HG02623 (cell line): ENCODE measurements around the gene UBE2J2.
"Not testable (repeated sequence)": the region's sequence is repeated elsewhere in the genome, so short reads cannot be mapped to it uniquely, and the experiment has no call there.

Experiments used
- ATAC-seq: cut with Tn5 transposase; IDR thresholded peaks from one replicate; pipeline ENCODE4 v1.9.1; 2021; ENCODE audit warnings: moderate library complexity; ENCODE audit not compliant: unreplicated experiment

UBE2J2 gene

DNA sequence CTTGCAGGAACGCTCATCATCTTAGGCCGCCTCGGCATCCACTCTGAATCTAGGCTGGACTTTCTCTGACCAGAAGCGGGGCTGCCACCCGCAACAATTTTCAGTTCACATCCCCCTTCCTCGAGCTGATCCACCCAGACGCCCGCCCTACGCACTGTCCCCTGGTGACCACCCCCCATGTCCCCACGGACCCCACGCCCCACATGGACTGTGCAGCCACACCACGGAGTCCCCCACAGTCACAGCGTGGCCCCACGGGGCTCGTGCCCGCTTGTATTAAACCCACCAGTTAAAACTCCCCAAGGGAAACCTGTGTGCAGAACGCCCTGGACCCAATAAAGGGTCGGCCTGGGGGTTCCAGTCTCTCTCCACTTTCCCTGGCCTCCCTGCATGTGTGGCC lies 14.1 kb downstream of the UBE2J2 start:
- ATAC-seq, result no peak

DNA sequence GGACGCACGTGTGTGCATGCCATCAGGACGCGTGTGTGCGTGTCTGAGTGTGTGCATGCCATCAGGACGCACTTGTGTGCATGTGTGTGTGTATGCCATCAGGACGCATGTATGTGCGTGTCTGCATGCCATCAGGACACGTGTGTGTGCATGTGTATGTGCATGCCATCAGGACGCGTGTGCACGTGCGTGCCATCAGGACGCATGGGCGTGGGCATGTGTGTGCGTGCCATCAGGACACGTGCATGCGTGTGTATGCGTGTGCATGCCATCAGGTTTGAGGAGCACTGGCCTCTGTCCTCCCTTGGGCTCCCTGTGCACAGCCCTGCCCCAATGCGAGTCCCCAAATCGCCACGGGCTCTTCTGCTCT lies 14.6 kb downstream of the UBE2J2 start:
- ATAC-seq, result no peak

DNA sequence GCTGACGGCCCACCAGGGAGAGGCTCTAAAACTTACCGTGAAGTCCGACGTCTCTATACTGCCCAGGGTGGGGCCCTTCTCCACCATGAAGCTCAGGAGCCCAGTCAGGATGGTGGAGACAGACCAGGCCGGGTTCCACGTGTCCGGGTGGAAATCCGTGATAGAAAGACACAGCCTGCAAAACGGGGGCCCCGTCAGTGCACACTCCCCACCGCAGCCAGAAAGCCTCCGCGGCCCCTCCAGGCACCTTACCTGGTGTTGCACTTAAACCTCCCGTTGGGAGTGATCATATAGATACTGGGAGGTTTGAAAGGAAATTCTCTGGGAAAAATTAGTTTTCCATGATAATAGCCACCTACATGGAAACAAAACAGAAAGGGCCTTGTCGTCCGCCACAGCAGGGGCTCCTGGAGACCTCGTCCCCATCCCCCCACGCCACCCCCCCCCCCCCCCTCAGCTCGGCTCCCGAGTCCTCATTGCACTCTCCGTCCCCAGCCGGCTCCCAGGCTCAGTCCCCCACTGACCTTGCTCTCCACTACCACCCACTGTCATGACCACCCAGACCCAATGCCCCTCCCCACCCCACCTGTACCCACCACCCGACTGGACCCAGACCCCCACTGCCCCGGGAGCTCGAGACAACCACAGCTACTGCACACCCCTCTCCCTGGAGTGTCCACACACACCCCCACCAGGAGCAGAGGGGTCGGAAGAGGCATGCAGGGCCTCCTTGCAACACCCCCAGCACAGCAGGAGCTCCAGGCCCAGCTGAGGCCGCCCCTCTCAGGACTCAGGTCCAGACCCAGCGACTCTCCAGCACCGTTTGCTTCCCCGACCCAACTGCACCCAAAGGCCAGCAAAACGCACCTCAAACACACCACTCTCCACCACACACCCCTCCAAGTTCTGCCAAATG lies 16.4 kb downstream of the UBE2J2 start:
- no peak for ATAC-seq

DNA sequence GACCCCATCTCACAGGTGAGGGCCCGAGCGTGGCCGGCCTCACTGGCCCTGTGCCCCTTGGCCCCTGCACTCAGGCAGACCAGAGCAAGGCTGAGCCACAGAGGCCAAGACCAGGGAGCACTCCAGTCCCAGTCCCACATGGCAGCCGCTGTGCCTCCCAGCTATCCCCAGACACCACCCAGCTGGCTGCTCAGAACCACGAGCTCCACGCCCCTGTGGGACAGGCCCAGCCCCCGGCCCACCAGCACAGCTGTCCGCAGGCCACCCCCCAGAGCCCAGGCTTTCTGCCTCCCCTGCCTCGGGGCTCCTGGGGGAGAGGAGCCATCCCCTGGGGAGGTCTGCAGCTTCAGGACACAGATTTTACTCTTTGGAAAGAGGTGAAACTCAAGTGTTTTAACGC lies 18.0 kb downstream of the UBE2J2 start:
- ATAC-seq, result no peak

DNA sequence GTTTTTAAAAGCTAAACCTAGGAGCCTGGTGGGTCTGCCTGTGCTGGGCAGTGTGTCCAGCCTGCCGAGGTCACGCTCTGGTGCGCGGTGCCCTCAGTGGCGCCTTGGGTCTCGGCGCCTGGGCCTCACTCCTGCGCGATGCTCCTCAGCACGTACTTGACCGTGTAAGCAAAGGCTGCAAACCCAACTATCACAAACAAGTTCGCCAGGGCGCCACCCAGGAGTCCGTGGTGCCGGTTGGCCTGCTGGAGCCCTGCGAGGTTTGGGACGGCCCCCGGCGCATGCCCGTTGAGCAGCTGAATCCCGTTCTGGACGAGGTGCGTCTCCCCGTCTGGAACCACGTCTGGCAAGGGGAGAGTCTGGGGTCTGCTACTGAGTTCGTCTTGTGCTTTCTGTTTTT lies 18.6 kb downstream of the UBE2J2 start:
- ATAC-seq, result no peak

- ATAC-seq, result no peak
Measured at GRCh38 chr1:1254667-1254998, 19.0 kb downstream of the UBE2J2 start.

GRCh38 chr1:1253972-1254666 lies 19.5 kb downstream of the UBE2J2 start:
- no peak for ATAC-seq

DNA sequence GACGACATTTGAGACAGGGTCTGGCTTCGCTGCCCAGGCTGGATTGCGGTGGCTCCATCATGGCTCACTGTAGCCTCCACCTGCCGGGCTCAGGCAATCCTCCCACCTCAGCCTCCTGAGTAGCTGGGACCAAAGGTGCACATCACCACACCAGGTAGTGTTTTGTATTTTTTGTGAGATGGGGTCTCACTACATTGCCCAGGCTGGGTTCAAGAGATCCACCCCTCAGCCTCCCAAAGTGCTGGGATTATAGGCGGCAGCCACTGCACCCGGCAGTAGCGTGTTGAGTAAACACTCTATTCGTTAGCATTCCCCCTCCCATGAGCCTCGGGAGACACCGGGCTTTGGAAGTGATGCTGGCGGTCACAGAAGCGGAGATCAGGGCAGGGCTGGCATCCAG lies 20.3 kb downstream of the UBE2J2 start:
- ATAC-seq, result no peak

DNA sequence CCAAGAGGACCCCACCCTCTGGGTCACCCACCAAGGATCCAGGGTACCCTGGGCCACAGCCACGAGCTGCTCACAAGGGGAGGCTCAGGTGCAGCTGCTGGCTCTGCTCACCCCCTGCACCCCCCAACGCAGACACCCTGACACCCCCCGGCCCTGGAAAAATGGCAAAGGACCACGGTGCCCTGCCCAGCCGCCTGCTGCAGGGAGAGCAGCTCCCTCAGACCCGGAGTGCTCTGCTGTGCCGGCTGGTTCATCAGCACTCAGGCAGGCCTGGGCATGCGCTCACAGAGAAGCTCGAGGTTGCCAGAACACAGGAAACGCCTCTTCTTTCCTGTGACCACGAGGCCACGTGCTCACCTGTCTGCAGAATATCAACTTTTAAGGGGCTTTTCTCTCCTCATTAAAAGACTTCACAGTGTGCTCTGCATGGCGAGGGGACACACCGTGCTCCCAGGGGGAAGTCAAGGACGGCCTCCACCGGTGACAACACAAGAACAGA lies 22.8 kb downstream of the UBE2J2 start:
- no peak for ATAC-seq

DNA sequence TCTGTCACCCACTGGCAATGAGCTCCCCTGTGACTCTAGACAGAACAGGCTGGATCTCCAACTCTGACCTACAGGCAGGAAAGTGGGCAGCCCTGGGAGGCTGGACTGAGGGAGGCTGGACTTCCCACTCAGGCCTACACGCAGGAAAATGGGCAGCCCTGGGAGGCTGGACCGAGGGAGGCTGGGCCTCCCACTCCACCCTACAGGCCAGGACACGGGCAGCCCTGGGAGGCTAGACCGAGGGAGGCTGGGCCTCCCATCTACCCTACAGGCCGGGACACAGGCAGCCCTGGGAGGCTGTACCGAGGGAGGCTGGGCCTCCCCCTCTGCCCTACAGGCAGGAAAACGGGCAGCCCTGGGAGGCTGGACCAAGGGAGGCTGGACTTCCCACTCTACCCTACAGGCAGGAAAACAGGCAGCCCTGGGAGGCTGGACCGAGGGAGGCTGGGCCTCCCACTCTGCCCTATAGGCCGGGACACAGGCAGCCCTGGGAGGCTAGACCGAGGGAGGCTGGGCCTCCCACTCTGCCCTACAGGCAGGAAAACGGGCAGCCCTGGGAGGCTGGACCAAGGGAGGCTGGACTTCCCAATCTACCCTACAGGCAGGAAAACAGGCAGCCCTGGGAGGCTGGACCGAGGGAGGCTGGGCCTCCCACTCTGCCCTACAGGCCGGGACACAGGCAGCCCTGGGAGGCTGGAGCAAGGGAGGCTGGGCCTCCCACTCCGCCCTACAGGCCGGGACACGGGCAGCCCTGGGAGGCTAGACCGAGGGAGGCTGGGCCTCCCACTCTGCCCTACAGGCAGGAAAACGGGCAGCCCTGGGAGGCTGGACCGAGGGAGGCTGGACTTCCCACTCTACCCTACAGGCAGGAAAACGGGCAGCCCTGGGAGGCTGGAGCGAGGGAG lies 25.4 kb downstream of the UBE2J2 start:
- ATAC-seq, result not testable (repeated sequence)

DNA sequence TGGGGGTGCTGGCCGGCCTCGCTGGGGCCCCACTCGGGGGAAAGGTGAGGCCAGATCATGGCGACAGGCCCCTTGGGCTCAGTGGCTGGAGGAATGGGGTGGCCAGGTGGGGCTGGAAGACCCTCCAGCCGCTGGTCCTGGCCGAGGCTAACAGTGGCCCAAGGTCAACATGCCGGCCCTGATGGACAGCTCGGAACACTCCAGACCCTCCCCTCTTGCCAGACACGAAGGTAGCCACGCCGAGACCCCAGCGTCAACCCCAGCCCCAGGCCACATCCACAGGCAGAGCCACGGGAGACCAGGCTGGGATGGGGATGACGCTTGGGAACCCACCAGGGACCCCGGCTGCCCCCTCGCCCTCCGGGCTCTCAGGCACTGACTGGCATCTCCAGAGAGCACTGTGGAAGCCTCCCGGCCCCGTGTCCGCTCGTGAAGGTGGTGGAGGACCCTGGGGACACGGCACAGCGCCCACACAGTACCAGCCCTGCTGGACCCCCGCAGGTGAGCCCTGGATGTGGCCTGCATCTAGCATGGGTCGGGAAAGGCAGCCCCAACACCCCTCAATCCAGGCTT lies 26.2 kb downstream of the UBE2J2 start:
- ATAC-seq, result no peak

DNA sequence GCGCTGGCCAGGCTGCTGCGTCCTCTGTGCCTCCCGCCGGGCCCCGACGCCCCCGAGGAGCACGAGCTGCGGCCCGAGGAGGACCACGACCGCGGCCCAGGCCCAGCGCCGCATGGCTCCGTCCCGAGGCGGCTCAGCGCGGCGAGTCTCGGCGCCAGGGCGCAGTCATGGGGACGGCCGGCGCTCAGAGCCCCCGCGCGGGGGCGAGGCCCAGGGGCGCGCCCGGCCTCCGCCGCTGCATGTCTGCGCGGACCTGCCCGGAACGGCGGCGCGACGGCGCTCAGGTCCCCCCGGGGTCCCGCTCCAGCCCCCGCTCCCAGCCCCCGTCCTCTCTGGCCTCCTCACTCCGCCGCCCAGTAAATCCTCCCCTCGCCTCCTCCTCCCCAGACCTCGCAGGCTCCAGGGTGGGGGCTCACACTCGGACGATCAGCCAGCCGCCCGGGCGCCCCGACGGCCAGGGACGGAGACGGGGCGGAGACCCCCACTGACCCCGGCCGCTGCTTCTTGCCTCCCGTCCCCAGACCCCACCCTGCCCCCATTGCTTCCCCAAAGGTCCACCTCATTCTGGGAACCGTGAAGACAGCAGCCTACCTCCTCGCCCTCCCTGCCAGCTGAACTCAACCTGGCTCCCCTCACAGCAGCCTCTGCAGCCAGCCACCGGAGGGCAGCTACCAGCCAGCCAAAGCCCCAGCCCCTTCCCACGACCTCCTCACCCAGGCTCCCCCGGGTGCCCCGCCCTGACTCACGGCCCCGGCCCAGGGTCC lies 26.9 kb downstream of the UBE2J2 start, which contains the start of gene C1QTNF12:
Gene C1QTNF12 (minus strand): TSS at position 146 of the 764 bp plus-strand sequence. CDS start 32 bp downstream, at position 114.
- ATAC-seq, result no peak

GRCh38 chr1:1245817-1246576 lies 27.7 kb downstream of the UBE2J2 start:
- no peak for ATAC-seq

DNA sequence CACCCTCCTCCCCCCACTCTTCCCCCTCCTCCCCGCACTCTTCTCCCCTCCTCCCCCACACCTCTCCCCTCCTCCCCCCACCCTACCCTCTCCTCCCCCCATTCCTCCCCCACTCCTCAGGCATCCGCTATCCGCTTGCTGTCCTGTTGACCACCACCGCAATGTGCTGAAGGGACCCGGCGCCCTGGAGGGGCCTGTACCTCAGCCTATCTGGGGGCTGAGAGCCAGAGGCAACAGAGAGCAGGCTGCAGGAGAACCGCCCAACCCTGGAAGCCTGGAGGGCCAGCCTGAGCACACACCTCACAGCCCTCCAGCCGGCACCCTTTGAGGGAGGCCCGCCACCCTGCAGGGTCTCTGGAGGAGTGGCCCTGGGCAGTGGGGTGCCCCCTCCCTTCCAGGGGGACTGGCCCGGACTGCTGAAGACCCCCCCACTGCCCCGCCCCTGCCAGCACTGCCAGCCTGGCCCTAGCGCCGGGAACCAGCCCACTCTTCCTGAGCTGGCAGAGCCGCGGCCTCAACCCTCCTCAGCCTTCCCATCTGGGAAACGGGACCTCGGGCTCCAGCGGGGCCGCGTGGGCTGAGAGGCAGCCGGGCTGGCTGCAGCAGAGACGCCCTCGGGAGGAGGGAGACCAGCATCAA lies 28.4 kb downstream of the UBE2J2 start:
- ATAC-seq, result no peak

DNA sequence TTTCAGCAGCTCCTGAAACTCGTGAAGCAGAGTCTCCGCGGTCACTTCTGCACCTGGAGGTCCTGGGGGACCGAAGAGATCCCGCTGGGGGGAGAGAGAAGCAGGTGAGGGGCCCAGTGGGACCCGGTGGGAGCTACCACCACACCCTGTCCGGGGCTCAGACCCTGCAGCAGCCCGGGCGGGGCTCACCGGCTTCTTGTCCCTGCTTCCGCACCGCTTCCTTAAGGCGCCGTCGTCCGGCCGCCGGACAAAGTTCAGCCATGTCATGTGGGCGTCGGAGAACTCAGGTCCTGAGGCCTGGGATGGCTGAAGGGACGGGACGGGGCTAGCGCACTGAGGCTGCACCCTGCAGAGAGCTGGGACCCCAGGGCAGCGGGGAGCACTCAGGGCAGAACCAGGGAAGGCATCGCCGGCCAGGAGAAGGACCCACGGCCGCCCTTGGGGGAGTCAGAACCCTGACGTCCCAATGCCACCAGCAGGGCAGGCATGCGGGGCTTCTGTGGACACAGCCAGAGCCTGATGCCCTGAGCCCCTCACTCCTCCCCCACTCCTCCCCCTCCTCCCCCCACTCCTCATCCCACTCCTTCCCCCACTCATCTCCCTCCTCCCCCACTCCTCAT lies 29.4 kb downstream of the UBE2J2 start:
- ATAC-seq, result no peak

DNA sequence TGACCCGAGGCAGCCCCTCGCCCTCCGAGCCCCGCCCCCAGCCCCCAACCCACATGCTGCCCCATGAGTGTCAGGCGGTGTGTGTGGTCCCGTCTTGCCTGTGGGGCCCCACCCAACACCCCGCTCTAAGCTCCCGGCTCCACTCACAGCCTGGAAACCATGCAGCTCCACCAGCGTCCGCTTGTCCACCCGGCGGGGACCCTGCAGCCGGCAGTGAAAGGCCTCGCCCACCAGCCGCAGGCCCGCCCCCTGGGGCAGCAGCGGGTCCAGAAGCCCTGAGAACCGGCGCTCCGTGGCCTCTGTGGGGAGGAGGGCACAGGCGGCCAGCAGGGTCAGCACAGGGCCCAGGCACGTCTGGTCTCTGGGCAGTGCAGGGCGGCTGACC lies 29.9 kb downstream of the UBE2J2 start:
- no peak for ATAC-seq

DNA sequence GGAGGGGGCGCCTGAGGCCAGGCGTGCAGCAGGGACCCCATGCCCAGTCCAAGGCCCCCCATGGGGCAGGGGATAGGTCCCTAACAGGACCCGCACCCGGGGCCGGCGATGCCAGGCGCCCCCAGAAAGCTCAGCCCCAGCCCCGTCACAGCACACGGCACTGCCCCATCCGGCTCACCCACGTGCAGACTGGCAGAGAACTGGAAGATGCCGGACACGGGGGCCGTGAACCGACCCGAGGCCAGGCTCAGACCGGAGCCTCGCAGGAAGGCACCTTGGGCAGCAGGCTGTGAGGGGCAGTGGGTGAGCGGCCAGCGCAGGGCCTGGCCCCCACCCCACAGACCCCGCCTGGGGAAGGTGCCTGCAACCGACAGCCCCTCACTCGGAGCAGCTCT lies 30.4 kb downstream of the UBE2J2 start:
- ATAC-seq, result no peak

- no peak for ATAC-seq
Measured at GRCh38 chr1:1242461-1243265, 31.0 kb downstream of the UBE2J2 start.
